NT2/D1 (cell line): ENCODE results near the gene PSKH1.
"Not testable (repeated sequence)": the region's sequence is repeated elsewhere in the genome, so short reads cannot be mapped to it uniquely, and the experiment has no call there.

Experiments
- DNase-seq: peaks from one replicate; pipeline ENCODE4 v3.0.0-alpha.2; 2011; ENCODE audit warnings: low read depth, low spot score
- H3K27me3 ChIP-seq: 2 replicates; pipeline ENCODE4 v1.6.0; 2011; ENCODE audit warnings: mild to moderate bottlenecking; ENCODE audit not compliant: insufficient read length, insufficient read depth
- H3K36me3 ChIP-seq: 2 replicates; pipeline ENCODE4 v1.6.1; 2011; ENCODE audit warnings: mild to moderate bottlenecking, low read length, mixed read lengths; ENCODE audit not compliant: insufficient read depth, insufficient read length
- H3K4me1 ChIP-seq: 2 replicates; pipeline ENCODE4 v1.5.1; 2011; ENCODE audit not compliant: insufficient read depth, insufficient read length
- H3K4me3 ChIP-seq: 2 replicates; pipeline ENCODE4 v1.5.1; 2011; ENCODE audit warnings: low read depth; ENCODE audit not compliant: insufficient read length
- H3K9ac ChIP-seq: 2 replicates; pipeline ENCODE4 v1.6.0; 2011; ENCODE audit warnings: low read depth; ENCODE audit not compliant: insufficient read length
- H3K9me3 ChIP-seq: 2 replicates; pipeline ENCODE4 v1.5.1; 2011; ENCODE audit warnings: mild to moderate bottlenecking, low read length; ENCODE audit not compliant: insufficient read depth
- SUZ12 ChIP-seq: IDR thresholded peaks from 2 replicates; pipeline ENCODE4 v1.6.1; 2011; ENCODE audit not compliant: insufficient read length, insufficient read depth; ENCODE audit errors: extremely low read depth
- YY1 ChIP-seq: IDR thresholded peaks from 2 replicates; pipeline ENCODE4 v1.6.1; 2011; ENCODE audit not compliant: insufficient read length, insufficient read depth
- ZNF274 ChIP-seq: IDR thresholded peaks from 2 replicates; pipeline ENCODE4 v1.6.1; 2011; ENCODE audit warnings: mild to moderate bottlenecking, low read depth, low read length

Gene PSKH1

DNA sequence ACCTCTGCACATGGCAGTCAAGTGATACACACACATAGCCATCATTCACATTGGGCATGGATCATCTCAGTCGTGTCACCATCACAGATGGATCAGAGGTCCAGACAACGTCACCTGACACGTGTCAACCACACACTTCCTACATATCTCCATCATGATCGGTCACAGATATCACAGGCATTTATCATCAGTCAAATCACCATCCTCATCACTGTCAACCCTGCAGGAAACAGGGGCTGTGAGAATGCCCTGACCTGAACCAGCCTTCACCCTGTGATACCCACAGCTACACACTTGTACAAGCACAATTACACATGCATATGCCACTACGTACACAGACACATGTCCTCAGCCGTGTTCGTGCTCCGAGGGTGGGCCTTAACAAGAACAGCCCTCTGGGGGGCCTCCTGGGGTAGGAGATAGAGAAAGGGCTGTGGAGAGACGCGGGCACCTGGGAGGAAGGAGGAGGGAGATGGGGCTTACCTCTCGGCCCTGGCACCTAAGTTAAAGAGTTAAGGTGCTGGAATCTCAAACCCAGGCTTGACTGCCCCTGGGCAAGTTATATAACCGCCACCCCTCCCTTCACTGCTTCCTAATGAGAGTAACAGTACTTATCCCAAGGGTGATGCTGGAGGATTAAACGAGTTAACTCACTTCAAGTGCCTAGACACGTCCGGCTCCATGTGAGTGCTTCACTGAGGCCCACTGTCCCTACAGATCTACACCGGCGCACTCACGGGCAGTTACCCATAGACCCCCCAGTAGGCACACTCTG, 74.3 kb downstream of the PSKH1 start:
- no peak for DNase-seq
- Histone ChIP-seq H3K4me1 (peaks cover 23% of the 10 kb centered on the region), H3K4me3 (peak overlapping the region; percentile 82), H3K36me3 (peaks cover 50% of the 10 kb centered on the region), H3K9me3 (no peaks in the 10 kb centered on the region), H3K27me3 (no peaks in the 10 kb centered on the region), H3K9ac (peak overlapping the region; percentile 85)
- TF ChIP-seq YY1 = no peak
- no peak for TF ChIP-seq SUZ12
- TF ChIP-seq ZNF274 = no peak

DNA sequence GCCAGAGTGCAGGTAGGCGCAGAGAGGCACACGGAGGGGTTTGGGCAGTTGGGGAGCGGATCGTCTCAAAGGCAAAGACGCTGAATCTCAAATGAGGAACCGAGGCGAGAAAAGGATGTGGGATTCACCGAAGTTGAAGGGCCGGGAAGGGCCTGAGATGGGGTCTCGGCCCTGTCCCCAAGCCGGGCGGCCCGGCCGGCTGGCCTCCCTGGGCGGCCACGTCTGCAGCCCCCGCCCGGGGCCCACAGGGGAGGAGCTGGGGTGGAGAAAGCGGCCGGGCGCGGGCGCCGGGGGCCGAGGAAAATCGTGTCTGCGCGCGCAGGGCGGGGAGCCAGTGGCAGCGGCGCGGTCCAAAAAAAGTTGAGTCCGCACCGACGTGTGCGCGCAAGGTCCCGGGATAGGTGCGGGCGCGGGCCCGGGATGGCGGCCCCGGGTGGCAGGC, 74.9 kb downstream of the PSKH1 start:
- Histone ChIP-seq H3K27me3 (no peaks in the 10 kb centered on the region), H3K9ac (peak overlapping the region; percentile 85), H3K36me3 (peaks cover 44% of the 10 kb centered on the region), H3K4me3 (peak overlapping the region; percentile 82), H3K9me3 (no peaks in the 10 kb centered on the region), H3K4me1 (peaks cover 23% of the 10 kb centered on the region)
- TF ChIP-seq ZNF274 = no peak
- DNase-seq = no peak

DNA sequence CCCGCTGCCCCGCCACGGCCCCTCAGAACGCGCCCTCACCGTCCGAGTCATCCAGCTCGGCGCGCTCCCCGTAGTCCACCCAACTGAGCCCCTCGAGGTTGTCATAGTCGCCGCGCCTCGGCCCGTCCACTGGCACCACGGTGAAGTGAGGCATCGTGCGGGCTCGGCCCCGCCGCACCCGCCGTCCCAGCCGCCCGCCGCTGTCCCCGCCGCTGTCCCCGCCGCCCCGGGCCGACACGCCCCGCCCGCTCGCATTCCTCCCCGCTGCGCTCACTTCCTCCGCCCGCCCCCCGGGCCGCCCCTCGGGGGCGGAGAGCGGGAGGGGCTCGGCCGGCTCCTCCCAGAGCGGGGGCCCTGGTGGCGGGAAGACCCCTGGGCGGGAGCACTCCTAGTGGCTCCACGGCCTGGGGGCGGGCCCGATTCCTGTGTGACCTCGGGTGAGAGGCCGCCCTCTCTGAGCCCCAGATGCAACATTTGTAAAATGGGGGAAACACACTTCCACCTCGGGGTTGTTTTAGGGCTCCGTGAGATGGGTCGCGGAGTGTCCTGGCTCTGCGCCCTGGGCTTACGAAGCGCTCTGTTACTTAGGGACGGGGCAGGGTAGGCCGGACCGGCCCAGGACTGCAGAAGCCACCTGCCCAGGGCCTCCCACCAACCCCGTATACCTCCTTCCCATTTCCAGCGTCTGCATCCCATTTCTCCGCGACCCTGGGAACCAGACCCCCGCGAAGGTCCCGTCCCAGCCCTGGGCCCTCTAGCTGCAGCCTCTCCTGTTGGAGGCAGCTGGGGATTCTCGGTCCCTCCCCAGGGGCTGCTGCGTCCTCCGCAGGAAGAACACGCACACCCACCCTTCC, 75.6 kb downstream of the PSKH1 start, which contains the start of gene SLC12A4:
Gene SLC12A4, minus strand, starts transcription at position 238 of the 854 bp plus-strand sequence. Its CDS starts 84 bp downstream, at position 154.
- peak; percentile 68 for DNase-seq
- no peaks in the 10 kb centered on the region for H3K9me3 ChIP-seq

DNA sequence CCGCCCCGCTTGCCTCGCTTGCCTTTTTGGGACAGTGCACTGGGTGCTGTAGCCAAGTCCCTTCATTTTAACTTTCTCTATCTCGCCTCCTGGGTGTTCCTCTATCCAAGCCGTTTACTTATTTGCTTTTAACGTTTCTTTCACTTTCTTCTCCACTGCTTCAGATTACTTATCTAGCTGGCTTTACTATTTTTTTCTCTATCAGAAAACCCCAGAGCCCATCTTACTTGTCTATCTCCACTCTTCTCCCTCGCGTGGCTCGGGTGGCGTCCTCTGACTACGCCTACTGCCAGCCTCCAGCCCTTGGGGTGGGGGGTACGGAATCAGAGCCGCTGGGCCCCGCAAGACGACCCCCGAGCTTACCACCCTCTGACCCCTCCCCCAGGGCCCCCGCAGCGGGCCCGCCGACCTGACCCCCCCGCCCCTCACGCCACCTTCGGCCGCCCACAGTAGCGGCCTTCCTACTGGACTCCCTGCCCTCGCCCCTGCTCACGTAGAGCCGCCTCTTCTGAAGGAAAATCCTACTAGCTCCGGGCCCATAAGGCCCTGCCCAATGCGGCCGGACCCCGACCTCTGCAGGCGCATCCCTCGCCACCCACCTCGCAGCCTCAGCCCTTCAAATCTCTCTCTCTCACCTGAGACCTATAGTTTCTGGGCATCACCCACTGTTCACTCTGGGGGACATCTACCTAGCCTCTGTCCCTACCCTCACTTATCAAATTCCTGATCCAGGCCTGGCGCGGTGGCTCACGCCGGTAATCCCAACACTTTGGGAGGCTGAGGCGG, 76.4 kb downstream of the PSKH1 start:
- no peak for DNase-seq
- no peak for TF ChIP-seq ZNF274
- no peak for TF ChIP-seq SUZ12
- no peak for TF ChIP-seq YY1
- H3K27me3 ChIP-seq = no peaks in the 10 kb centered on the region
- peaks cover 30% of the 10 kb centered on the region for H3K36me3 ChIP-seq
- H3K9me3 ChIP-seq = no peaks in the 10 kb centered on the region
- H3K4me3 ChIP-seq = no peak overlapping the region
- peaks cover 17% of the 10 kb centered on the region for H3K4me1 ChIP-seq
- no peak overlapping the region for H3K9ac ChIP-seq

More for the DNA sequence above, 75.6 kb downstream of the PSKH1 start, which contains the start of gene SLC12A4:
- H3K36me3 ChIP-seq = peaks cover 38% of the 10 kb centered on the region
- TF ChIP-seq SUZ12 (no peak), YY1 (no peak), ZNF274 (no peak)
- H3K4me3 ChIP-seq = peak within 1 kb of the TSS; percentile 82
- peak within 1 kb of the TSS; percentile 85 for H3K9ac ChIP-seq
- H3K4me1 ChIP-seq = peaks cover 23% of the 10 kb centered on the region
- no peaks in the 10 kb centered on the region for H3K27me3 ChIP-seq

DNA sequence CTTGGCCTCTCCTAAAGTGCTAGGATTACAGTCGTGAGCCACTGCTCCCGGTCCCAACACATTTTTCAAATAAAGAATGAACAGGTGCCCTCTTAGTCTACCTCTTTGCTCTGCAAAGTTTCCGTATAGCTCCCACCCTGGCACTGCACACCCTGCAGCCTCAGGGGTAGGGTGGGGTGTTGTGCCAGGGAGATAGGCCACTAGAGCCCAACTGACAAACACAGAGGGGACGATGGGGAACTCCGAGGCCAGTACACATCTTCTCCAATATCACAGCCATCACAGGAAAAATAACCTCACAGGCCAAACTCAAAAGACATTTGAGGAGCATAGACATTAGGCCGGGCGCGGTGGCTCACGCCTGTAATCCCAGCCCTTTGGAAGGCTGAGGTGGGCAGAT, 78.1 kb downstream of the PSKH1 start:
- H3K27me3 ChIP-seq = no peaks in the 10 kb centered on the region
- H3K9ac ChIP-seq = no peak overlapping the region
- H3K36me3 ChIP-seq = peaks cover 13% of the 10 kb centered on the region
- H3K4me3 ChIP-seq = no peak overlapping the region
- DNase-seq = no peak
- H3K4me1 ChIP-seq = peaks cover 17% of the 10 kb centered on the region
- no peak for TF ChIP-seq YY1
- no peak for TF ChIP-seq SUZ12
- no peak for TF ChIP-seq ZNF274
- H3K9me3 ChIP-seq = no peaks in the 10 kb centered on the region

DNA sequence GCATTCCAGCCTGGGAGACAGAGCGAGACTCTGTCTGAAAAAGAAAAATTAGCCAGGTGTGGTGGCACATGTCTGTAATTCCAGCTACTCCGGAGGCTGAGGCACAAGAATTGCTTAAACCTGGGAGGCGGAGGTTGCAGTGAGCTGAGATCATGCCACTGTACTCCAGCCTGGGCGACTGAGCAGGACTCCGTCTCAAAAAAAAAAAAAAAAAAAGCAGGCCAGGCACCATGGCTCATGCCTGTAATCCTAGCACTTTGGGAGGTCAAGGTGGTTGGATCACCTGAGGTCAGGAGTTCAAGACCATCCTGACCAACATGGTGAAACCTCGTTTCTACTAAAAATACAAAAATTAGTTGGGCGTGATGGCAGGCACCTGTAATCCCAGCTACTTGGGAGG, 79.2 kb downstream of the PSKH1 start:
- H3K4me3 ChIP-seq, H3K4me1 ChIP-seq, DNase-seq, H3K9me3 ChIP-seq, H3K27me3 ChIP-seq, H3K36me3 ChIP-seq, H3K9ac ChIP-seq: not testable (repeated sequence)
